PFSK-1 (cell line): ENCODE measurements around the gene DHRS11.

Source experiments
- FOXP2 ChIP-seq: optimal IDR thresholded peaks from 2 replicates; pipeline ENCODE3; 2011; ENCODE audit warnings: borderline replicate concordance, control low read depth, inconsistent platforms; ENCODE audit not compliant: insufficient read depth; ENCODE audit errors: extremely low read length, extremely low read depth
- POLR2AphosphoS5 ChIP-seq: IDR thresholded peaks from 2 replicates; pipeline ENCODE4 v1.6.1; 2012; ENCODE audit warnings: low read depth, mild to moderate bottlenecking, control low read depth, low read length, moderate library complexity
- REST ChIP-seq, 2 experiments: IDR thresholded peaks; 2 replicates each; pipeline versions ENCODE4 v1.6.1 to v1.8.0; 2011 to 2012; ENCODE audit warnings: low read depth in 2 of 2, low read length in 2 of 2, control low read depth in 1 of 2, inconsistent platforms in 1 of 2, mild to moderate bottlenecking in 1 of 2, moderate library complexity in 1 of 2; ENCODE audit not compliant: insufficient read depth in 1 of 2
- SIN3A ChIP-seq: IDR thresholded peaks from 2 replicates; pipeline ENCODE4 v1.6.1; 2012; ENCODE audit warnings: mild to moderate bottlenecking, low read length, moderate library complexity, borderline replicate concordance; ENCODE audit not compliant: insufficient read depth
- TAF1 ChIP-seq: IDR thresholded peaks from 2 replicates; pipeline ENCODE4 v1.6.1; 2012; ENCODE audit warnings: low read length, control low read depth, borderline replicate concordance; ENCODE audit not compliant: insufficient read depth

DHRS11 gene

GRCh38 chr17:36608794-36609497 is 17.3 kb downstream of the DHRS11 start:
- TF ChIP-seq POLR2AphosphoS5 (no peak), SIN3A (no peak), TAF1 (no peak), REST (IDR thresholded peaks at IDR 0.05; ENCODE audit: insufficient read depth in 1 of 2, low read depth in 2 of 2, low read length in 2 of 2) (no peak), FOXP2 (no peak)

- no peak for TF ChIP-seq POLR2AphosphoS5
- TF ChIP-seq REST (IDR thresholded peaks at IDR 0.05; ENCODE audit: insufficient read depth in 1 of 2, low read depth in 2 of 2, low read length in 2 of 2): no peak
- no peak for TF ChIP-seq FOXP2
- no peak for TF ChIP-seq SIN3A
- no peak for TF ChIP-seq TAF1
Measured at GRCh38 chr17:36609498-36609862, 17.8 kb downstream of the DHRS11 start.

GRCh38 chr17:36610474-36610873 is 18.8 kb downstream of the DHRS11 start:
- TF ChIP-seq FOXP2: no peak
- TF ChIP-seq POLR2AphosphoS5: no peak
- no peak for TF ChIP-seq SIN3A
- no peak for TF ChIP-seq TAF1
- no peak for TF ChIP-seq REST (IDR thresholded peaks at IDR 0.05; ENCODE audit: insufficient read depth in 1 of 2, low read depth in 2 of 2, low read length in 2 of 2)

GRCh38 chr17:36611345-36612072 is 19.8 kb downstream of the DHRS11 start:
- TF ChIP-seq FOXP2 (no peak), TAF1 (no peak), SIN3A (no peak), POLR2AphosphoS5 (no peak), REST (IDR thresholded peaks at IDR 0.05; ENCODE audit: insufficient read depth in 1 of 2, low read depth in 2 of 2, low read length in 2 of 2) (no peak)
